Left renal cortex interstitium (tissue), 4 donors: Measurements from ENCODE around the gene AFF3. TPM values are rescaled to one million over a fixed set of nuclear protein-coding genes. Genes with fewer than 3 reads are reported as not detected.
"Not testable (repeated sequence)": the region's sequence is repeated elsewhere in the genome, so short reads cannot be mapped to it uniquely, and the experiment has no call there.

Experiments used
- DNase-seq, 4 donors: peaks; one replicate each; pipeline ENCODE4 v3.0.0-alpha.2; 2013; ENCODE audit warnings: low read depth in 4 of 4, low spot score in 2 of 4, missing footprints in 1 of 4
- polyA plus RNA-seq, 4 donors: library from polyadenylated mRNA; unstranded; fragments of 120-200 nt; gene quantifications; one replicate each; pipeline ENCODE4 v1.2.1, GENCODE V29; 2013; ENCODE audit not compliant: insufficient read length in 4 of 4

Gene AFF3
- polyA plus RNA-seq, 4 donors: 18.4 to 26.6 (median 24.0) TPM

DNA sequence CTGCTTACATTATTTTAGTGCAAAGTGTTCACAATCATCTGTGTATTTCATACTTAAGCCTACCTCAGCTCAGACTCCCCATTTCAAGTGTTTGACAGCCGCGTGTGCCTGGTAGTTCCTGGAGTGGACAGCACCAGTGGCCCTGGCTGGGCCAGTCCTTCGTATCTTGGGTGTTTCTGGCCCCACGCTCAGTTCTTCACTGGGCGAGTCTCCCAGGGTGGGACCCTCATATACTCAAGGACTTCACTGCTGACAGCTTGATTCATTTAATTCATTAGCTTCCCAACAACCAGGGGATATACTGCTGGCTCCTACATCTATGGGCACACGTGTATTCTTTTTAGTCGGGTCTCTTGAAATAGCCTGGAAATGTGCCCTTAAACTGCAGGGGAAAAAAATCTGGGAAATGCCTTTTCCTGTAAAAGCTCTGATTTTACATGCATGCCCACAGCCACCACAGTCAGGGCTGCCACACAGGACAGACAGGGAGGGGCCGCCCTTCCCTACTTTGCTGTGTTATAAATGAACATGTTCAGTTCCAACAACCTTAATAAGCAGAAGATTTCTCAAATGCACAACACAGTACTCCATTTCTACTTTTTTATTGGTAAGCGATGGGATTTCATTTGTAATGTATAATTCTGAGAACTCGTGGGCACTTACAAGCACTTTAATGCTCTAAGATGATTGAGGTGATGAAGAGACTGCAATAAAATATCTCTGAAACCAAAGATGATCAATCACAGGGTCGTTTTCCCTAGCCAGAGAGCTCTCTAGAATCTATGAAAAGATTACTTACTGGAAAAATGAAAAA is 447.1 kb downstream of the AFF3 start:
- DNase-seq: no peak

DNA sequence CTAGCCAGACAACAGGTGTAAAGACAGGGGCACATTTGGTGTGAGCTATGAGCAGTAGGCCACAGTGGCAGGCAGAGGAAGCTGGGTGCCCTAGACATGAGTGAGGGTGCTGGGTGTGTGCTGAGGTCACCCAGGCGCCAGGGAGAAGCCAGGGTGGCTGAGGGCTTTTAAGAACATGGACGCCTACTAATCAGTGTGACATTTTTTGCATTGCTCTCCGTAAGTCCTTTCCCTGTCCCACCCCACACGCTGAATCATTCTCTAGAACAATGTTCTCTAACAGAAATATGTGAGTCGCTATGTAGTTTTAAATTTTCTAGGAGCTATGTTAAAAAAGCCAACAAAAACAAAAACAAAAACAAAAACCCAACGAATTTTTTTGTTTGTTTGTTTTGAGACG is 448.1 kb downstream of the AFF3 start:
- no peak for DNase-seq

DNA sequence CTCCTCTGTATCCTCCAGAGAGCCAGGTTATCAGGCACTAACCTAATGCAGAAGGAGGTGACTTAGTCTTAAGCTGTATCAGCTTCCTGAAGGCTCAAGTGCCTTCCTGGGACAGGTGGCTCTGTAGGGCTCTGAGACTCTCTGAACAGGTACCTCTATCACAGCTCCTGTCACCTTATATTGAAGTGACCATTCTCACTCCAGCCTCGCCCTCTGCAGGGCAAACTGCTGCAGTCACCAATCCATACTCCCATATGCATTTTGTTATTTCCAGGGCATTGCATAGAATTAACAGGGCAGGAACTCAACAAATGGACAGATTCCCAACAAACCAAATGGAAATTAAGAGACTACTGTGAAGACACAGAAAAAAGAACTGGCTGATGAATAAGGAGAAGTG is 449.6 kb downstream of the AFF3 start:
- no peak for DNase-seq

DNA sequence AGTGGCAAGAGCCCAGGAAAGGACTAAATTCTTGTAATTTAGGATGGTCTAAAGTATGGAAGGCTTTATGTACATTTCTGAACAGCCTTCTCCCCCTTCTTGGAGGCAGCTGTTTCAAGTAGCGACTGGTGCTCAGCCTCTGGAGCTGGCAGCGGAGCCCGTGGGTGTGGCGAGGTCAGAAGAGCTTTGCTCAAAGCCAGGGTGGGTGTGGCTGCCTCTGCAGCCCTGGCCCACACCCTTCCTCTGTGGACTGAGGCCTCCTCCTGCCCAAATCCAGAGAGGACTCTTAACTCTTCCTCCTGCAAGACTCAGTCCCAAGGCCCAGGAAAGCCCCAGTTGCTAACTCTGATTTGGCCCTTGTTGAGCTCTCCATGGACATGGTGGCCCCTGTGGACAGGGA is 450.5 kb downstream of the AFF3 start:
- DNase-seq: no peak

DNA sequence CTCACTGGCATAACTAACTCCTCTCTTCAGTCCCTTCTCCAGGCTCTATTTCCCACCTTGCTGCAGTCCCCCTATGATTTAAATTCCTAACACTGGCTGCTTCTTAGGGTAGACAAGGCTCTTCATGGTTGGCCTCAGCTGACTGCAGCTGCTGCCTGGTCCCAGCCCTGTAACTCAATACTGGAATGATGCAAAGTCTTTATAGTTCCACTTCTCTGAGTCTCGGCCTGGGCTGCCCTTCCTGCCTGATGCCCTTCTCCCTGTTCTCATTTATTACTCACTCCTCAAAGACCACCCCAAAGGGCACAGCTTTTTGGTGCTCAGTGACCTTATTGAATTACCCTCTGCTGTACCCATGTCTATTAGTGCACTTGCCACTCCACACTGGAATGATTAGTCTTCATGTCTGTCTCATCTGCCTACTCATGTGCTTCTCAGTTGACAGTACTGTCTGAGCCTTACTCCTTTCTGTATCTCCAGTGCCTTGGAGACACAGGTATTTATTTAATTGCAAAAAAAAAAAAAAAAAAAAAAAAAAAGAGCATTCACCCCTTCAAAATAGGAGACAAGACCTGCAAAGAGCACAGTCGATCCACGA is 453.1 kb downstream of the AFF3 start:
- peak; percentile 42 to 69 (median 60) for DNase-seq

DNA sequence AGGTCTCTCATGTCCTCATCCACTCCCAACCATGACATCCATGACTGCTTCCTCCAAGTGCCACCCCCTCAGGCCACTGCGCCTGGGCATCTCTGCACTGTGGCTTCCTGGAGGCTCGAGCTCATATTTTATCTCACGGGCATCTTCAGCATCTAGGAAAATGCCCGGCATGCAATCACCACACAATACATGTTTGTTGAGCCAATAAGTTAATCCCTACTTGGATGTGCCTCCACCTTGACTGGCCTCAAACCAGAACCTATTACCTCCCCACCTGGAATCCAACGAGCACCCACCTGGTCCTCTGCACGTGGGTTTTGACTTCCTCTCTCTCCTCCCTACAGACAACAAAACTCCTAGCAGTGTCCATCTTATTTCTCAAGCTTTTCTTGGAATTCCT is 453.7 kb downstream of the AFF3 start:
- no peak for DNase-seq

DNA sequence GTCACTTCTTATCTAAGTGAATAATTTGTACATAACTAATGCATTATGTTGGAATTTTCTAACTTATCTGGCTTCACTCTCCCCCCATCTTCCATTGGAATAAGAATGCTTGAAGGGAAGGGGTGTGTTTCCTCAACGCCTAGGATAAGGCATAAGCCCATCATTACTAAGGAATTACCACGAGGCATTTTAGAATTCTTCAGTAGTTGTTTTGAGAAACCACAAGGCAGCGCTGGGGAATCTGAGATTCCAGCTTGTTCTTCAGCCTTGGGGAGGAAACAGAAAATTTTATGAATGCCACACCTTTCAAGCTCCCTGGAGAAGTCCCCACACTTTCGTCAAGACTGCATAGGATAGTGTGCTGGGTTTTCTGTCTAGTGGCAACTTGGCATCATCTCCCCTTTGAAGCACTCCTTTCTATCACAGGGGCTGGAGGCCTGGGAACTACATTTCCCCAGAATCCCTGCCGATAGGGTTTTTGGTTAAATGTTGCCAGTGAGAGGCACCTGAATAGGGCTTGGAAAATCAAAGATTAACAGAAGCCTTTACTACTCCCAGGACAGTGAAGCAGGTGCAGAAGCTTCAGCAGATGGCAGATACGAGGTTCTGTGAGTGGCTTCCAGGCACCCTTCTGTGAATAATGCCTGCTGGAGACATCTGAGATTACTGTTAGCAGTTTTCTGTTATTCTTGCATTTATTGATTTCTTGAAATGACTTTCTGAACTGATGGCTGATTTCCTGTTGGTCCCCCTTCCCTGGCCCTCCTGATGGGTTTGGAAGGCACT is 459.9 kb downstream of the AFF3 start:
- no peak for DNase-seq

DNA sequence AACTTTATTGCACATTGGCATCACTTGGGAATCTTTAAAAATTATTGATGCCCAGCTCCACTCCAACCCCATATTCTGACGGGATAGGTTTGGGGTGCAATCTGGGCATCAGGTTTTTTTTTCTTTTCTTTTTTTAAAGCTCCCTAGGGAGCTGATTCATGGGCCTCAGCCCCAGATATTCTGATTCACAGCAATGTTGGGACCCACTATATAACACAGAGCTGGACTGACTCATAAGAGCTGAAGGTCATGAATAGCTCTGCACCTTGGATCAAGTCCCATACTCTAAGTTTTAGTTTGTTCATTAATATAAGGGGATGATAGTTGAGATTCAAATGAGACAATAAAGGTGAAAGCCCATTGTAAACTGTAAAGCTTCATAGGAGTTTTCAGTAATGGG is 461.4 kb downstream of the AFF3 start:
- no peak for DNase-seq

DNA sequence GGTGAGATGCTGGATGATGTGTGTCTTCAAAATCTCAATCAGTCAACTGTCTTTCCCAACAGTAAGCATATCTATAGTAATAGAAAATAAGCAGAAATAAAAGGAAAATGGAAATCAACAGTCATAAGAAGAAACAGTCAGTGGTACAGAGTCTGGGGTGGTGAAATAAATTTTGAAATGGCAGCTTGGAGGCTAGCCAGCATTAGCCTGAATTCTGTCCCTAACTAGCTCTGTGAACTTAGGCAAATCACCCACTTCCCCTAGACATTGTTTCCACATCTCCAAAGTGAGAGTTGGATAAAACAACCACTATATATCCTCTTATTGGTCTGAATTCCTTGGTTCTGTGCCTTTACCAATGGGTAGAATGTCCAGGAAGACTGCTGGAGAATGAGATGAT is 462.9 kb downstream of the AFF3 start:
- DNase-seq: no peak

DNA sequence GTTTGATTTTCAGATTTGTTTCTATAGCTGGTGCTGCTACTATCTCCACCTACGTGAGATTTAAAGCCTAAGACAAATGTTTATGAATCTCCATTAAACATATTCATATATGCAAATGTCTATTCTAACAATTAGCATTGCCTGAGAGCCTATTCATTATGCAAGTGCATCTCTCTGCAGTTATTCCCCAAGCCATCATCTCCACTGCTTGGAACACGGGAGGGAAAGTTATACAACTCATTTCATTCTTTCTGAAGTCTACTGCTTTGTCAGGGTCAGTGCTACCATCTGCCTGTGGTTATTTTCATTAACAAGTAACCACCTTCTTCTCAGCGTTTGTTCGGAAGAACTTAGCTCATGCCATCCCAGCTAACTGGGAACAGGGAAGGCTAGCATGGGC is 463.8 kb downstream of the AFF3 start:
- DNase-seq: no peak

DNA sequence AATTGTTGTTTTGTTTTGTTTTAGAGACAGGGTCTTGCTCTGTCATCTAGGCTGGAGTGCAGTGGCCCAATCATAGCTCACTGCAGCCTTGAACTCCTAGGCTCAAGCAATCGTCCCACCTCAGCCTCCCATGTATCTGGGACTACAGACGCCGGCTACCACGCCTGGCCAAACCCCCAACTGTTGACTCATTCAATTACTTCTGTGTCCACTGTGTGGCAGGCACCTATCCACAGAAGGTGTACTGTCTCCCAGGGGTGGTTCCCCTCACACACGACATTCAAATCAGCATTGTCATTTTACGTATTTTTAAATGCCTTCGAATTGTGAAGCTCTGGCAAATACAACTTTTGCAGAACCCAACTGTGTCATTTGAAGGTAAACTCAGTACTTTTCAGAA is 464.6 kb downstream of the AFF3 start:
- no peak for DNase-seq

DNA sequence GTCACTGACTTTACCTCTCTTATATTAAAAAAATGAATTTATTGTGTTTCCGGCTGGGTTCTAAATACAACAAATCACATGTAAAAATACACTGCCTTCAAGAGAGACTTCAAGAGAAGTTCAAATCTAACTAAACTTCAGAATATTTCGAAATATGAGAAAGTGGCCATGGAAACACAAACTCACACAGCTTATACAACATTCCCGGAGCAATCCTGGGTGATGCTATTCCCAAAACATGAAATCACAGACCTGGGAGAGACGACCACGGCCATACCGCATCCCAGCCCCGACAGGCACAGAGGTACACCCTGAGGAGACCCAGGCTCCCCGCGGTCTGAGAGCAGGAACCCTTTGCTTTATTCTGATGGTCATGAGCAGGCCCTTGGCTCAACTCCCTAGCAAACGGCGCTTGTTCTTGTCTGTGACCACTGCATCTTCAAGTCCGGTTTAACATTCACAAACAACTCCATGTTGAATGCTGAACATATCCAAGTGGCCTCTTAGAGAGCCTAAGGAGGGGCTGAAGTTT is 467.2 kb downstream of the AFF3 start:
- no peak for DNase-seq

DNA sequence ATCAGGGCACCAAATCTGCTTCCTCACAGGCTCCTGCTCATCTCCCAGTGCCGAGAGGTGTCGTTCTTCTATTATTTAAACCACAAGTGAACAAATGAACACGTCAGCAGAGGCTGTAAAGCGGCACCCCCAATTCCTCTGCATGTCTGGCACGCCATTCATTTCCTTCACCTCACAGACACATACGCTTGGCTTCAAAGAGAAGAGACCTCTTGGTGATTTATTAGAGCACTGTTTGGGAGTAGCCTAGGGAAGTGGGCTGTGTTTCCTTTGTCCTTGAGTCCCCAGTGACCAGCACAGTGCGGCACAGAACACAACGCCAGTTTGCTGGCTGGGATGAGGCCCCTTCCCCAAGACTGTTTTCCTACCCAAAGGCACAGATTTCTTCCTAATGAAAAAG is 468.3 kb downstream of the AFF3 start:
- DNase-seq: no peak

DNA sequence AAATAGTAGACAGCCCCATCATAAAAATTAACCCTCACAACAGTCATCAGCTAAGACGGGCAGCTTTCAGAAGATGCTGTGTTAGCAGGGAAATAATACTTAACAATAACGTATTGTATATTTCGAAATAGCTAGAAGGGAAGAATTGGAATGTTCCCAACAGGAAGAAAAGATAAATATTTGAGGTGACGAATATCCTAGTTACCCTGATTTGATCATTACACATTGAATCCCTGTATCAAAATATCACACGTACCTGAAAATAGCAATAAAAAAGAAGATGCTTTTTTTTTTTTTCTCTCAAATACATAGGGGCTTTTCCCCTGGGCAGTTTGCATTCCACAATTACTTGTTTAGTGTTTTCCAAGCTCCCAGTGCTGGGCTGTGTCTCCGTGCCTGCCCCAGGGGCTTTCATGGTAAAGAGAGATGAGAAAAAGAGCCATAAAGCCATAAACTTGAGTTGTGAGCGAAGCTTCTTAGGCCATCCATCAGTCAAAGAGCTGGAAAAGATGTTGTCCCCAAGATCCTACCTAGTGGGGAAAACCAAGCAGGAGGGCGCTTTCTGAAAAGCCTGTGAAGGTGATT is 469.5 kb downstream of the AFF3 start:
- no peak for DNase-seq

DNA sequence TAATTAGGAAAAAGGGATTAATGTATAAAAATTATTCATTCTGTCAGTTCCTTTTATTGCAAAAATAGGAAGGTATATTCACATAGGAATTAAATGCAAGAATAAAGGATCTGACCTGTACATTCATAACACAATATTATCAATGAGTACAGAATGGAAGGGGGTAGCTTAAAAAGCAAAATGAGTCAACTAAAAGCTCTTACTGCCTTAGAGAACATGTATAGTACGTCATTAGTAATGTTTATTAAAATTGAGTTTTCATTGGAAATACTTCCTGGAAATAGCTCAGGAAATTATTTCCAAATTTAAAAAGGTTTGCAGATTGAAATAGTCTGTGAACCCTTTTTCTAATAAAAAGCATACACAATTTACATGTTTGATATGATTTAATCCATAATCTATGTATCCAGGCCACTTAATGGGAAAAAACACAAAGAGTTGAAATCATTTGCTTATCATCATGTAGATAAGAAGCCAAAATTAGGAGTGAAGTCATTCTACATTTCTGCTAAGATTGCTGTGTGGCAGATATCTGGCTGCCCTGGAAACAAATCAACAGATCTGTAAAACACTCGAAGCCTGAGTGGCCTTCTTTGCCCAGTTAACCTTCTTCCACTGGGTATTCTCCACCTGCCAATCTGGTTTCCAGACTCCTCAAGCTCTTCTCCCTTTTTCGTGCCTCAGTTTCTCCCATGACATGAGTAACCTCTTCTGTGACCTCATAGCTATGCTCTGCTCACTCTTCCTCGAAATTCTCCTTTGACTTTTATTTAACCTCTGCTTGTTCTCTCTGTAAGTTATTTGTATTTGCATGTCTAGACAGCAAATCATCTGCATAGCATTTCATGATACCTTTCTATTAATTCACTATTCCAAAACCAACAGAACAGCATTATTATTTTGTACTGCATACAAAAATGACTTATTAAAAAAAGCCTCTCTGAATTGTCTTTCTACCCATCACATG is 471.3 kb downstream of the AFF3 start:
- no peak for DNase-seq

DNA sequence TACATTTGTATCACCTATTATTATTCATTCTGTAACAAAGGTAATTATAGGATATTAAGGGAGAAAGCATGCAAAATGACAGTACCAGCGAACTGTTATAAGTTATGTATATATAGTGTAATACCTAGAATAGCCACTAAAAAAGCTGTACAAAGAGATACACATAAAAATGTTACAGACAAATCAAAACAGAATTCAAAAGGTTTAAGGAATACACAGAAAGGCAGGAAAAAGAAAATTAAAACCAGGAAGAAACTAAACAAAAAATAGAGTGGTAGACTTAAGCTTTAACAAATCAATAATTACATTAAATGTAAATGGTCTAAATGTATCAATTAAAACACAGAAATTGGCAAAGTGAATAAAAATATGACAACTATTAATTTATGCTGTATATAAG is 476.1 kb downstream of the AFF3 start:
- no peak for DNase-seq

DNA sequence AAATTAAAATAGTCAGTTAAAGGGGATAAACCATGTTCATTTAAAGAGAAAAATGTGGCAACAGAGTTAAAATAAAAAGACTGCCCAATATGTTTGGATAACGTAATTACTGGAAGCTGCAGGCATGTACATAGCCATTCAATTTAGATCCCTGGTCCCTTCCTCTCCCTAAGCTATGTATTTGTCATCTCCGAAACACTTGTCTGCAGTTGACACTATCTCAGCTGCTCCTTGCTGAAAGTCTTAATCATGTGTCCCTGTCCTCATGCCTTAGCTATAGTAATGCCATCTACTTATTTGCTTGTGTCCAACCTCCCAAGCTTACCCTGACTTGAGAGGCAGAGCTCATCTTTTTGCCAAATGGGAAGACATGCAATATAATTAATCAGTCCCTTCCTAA is 478.7 kb downstream of the AFF3 start:
- no peak for DNase-seq

DNA sequence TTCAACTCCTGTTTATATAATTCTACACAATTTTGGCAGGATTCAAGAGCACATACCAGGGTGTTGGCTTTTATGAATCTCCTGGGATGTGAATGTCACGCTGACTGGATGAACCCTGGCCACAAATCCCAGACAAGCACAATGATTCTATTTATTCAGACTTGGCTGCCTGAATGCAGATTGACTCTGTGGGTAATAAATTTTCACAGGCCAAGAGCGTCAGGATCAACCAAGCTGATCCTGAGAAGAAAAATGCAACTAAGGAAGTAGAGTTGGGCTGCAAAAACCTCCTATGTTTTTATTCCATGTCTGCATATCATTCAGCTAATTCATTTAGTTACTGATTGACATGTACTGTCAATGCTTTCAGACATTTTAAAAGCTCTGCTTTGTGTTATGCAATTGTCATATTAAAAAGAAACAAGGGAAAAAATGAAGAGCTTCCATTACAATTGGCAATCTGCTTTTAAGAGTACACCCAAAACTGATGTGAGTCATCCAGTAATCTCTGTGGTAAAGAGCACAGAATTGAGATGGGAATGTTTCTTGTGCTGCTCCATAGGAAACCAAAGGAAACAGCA is 479.5 kb downstream of the AFF3 start:
- DNase-seq: no peak

DNA sequence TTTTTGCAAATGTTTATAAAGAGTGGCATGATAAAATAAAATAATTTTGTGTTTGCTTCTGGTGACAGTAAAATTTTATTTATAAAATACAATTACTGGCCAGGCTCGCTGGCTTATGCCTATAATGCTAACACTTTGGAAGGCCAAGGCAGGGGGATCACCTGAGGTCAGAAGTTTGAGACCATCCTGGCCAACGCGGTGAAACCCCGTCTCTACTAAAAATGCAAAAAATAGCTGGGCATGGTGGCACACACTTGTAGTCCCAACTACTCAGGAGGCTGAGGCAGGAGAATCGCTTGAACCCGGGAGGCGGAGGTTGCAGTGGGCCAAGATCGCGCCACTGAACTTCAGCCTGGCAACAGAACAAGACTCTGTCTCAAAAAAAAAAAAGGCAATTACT is 480.6 kb downstream of the AFF3 start:
- not testable (repeated sequence) for DNase-seq
